GM19025 (cell line): ENCODE results near the gene SPSB4.

Experiments
- ATAC-seq: cut with Tn5 transposase; IDR thresholded peaks from one replicate; pipeline ENCODE4 v1.9.1; 2021; ENCODE audit warnings: mild to moderate bottlenecking, low read depth, moderate library complexity; ENCODE audit not compliant: unreplicated experiment

Gene SPSB4

DNA sequence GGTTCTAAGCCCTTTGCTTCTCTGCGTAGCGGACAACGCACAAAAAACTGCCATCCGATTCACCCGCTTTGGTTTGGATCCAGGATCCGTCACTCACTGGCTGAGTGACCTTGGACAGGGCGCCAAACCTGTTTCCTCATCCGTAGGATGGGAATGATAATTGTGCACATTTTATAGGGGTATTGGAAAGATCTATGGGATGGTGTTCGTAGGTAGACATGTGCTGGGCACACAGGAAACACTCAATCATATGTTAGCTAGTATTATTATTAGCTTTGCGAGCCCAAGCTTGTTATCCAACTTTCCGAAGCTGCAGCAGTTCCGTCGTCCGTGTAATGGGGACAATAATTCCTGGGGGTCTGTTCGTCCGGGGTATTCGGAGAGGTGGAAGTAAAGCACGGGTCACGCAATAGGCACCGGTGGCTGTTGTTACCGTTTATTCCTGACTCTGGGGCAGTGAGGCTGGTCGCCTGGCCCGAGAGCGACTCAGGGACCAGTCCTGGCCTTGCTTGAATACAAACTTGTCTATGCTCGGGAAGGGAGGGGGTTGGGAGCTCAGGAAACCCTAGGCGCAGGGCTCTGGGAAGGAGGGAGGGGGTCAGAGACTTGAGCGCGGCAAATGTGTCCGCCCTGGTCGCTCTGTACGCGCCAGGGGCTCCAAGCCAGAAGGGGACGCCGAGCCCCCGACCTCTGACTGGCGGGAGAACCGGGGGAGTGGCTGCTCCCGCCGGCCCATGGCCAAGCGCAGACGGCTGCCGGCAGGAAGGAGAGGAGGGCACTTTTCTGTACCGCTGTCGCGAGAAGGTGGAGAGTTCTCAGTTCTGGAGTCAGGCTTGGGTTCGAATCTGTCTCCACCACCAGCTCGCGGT, 1.3 kb downstream of the SPSB4 start:
- ATAC-seq = no peak

DNA sequence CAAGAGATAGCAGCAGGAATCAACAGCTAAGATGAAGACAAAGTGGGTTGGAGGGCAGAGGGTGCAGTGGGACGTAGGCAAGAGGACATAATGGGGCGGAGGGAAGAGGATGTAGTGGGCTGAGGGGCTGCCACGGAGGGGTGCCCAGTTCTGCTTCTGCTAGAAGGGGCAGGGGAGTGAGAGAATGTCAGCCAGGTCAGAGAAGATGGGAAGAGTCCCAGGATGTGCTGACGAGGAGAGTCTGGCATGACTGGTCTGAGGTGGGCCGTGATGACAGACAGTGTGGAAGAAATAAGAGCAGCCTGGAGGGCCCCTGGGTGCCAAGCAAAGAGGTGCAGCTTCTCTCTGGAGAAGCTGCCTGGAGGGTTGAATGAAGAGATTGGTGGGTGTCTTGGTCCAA, 4.0 kb downstream of the SPSB4 start:
- no peak for ATAC-seq

DNA sequence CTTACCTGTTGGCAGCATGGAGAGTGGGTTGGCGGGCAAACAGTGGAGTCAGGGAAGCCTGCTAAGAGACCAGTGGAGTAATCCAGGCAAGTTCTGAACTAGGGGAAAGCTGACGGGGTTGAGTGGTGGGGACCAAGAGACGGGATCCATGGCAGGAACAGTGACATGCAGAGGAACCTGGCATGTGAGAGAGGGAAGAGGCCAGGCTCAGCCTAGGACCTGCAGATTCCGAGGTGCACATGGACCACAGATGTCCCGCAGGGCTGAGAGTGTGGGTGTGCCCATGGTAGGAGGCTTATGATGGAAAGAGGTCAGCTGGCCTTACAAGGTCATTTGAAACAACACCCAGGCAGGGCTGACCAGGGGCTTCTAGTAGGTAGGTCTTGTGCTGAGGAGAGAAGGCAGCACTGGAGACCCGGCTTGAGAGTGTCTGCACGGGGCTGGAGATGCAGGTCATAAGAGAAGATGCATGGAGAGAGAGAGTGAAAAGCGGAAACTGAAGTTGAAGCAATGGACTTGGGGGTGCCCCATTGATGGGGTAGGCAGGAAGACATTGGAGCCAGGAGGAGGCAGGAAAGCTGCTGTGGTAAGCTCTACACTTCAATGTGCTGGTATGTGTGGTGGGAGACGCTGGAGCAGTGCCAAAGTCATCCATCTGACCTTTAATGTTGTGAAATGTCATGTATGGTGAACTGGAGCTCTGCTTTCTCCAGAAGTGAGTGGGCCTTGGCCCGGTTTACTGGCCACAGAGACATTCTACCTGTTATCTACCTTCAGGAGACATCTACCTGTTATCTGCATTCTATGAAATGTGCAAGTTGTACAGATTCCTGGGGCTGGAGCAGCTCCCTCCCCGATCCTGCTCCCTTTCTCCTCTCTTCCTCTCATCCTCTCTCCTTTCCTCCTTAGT, 4.6 kb downstream of the SPSB4 start:
- no peak for ATAC-seq

DNA sequence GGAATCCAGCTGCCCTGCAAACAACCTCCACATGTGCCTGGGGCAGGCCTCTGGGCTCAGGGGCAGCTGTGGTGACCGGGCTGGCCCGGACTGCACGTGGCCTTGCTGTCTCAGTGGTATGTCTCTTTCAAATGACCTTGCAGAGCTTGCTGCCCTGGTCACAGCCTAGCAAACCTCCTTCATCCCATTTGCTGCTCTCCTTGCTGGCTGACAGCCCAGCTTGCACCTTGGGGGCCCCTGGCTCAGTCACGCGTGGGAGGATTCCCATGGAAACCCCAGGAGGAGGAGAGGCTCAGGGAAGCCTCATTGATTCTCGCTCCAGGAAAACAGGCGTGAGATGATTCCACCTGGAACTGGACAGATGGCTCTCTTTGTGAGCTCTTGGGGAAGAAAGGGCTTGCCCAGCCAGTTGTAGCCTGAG, 5.6 kb downstream of the SPSB4 start:
- ATAC-seq = no peak

DNA sequence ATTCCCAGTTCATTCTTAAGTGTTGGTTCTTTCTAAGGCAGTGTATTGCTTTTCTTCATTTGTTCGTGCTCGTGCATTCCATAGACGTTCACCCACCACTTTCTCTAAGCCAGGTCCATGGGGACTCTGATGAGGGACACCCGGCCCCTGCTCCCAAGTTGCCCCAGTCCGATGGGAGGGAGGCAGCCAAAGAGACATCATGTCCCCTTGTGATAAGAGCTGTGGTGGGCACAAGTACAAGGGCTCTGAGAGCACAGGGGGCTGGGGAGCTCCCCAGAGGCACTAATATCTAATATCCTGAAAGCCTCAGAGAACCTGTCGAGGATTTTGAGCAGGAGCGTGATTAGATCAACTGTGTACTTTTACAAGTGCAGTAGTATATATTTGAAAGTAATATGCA, 6.3 kb downstream of the SPSB4 start:
- ATAC-seq = no peak

DNA sequence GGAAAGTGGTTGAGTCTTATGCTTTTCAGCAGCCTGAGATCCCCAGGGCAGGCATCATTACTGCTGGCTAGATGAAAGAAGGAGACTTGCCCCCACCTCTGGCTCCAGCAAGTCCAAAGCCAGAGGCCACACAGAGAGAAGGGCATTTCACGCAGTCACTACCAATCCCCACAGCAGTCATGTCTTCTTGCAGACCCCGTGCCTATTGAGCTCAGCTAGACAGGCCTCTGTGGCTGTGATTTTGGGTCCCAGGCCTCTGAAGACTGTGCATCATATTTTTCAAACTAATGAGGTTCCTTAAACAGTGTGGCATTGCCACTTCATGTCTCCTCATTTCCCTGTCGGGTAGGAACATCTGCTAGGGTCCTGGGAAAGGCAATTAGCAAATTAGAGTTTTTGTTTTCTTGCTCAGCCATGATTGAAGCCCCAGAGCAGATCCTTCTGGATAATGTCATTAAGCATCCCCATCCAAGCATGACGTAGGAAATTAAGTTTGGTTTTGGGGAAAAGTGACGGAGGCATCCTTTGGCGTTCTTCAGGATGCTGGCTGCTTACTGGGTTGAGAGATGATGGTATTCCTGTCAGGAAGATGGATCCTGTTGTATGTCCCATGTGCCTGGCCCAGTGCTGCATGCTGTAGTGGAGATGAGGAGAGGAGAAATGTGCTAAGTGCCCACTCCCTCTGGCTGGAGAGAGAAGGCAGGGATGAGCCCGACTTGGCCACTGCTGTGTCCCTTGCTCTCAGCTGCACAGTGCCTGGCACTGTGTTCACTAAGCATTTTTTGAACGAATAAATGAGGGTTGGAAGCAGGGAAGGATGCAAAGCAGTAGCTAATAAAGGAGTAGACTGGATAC, 7.0 kb downstream of the SPSB4 start:
- ATAC-seq = no peak

DNA sequence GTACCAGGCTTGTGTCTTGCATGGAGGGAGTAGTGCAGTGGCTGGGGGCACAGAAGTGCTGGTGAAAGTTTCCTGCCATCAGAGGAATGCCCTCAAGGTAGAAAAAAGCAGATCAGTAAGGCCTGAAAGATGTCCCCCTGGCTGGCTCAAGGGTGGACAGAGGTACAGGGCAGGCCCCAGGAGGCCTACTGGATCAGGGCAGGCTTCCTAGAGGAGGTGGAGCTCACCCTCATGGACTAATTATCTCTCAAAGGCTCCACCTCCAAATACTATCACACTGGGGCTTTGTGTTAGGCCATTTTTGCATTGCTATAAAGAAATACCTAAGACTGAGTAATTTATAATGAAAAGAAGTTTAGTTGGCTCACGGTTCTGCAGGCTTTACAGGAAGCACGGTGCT, 7.8 kb downstream of the SPSB4 start:
- no peak for ATAC-seq

DNA sequence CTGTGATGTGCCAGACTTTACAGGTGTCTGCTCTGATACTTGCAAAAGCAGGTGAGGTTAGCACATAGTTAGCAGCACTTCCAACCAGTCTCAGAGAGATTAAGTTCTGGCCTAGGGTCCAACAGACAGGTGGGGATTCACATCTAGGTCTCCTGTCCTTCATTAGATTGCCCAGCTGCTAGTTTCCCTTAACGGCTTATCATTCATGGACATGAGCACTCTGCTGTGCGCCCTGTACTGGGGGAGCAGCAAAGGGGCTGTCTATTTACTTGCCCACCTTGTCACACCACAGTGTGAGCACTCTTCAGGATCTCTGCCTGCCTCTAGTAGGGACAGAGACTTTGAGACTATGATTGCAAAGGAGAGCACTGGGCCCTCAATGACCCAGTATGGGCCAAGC, 8.7 kb downstream of the SPSB4 start:
- no peak for ATAC-seq

DNA sequence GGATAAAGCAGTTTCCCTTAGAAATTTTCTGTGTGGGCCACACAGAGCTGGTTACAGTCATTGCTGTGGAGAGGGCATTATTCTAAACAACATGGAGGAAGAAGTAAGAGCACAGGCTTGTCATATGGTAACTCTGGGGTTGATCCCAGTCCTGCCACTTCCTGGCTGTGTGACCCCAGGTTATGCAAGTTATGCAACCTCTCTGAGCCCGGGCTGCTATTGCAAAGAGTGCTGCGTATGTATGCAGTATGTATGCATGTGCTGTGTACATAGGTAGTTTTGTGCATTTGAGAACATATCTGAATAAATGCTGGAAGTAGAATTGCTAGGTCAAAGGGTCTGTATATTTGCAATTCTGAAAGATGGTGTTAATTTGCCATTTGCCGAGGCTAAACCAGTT, 9.2 kb downstream of the SPSB4 start:
- no peak for ATAC-seq

DNA sequence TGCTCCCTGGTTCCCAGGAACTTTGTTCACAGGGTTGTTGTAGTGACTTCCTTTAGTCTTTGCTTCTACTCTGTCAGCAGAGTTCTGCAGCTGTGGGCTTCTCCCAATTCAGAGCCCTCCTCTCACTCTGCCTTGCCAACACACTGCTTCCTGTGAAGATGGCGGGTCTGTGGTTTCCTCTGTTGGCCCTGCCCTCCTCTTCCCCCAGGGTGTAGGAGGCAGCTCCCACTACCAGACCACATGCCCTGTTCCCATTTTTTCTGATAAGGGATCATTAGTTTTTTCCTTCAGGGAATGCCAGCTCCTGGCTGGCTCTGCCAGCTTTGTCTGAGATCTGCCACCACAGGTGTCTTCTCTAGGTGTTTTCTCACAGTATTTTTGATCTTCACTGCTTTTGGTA, 12.7 kb downstream of the SPSB4 start:
- ATAC-seq = no peak

DNA sequence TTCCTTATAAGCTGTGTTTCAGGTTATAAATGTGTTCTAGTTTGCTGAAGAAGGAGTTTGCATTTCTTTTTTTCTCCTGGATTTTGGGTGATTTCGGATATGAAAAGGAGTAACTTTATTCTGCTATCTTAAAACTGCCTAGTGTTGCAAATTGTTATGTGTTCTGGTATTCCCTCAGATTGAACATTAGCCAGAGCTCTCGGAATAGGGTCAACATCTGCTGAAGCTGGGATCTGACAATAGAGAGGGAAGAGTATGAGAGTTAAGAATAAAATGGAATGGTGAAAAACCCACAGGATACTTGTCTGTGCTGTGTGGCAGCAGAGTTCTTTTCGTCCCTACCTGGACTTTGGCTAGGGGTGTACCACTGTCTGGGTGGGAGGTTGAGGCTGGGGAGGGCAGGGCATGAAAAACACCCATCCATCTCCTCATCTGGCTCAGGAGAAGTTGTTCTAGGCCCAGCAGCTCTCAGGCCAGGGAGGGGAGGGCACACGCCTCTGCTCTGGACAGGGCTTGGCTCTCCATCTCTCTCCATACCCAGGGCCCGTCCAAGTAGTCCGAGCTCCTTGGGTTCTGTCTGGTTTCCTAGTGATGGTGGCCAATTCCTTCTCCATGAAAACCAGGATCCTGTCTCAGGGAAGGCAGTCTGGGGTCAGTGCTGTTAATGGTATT, 13.2 kb downstream of the SPSB4 start:
- no peak for ATAC-seq

DNA sequence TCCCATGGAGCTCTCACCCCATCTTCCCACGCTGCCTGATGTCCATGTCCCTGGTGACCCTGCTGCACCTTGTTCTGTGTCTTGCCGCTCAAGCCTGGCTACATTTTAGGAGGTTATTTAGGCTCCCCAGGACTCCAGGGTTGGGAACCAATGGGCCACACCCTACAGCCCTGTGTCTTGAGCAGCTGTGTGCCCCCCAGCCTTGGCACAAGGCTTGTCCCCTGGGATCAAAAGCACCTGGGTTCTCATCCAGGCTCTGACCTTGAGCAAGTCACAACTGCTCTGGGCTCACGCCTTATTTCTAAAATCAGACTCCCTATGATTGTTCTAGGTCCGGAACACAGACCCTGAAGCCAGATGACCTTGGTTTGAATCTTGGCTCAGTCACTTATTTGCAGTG, 14.1 kb downstream of the SPSB4 start:
- ATAC-seq = no peak

DNA sequence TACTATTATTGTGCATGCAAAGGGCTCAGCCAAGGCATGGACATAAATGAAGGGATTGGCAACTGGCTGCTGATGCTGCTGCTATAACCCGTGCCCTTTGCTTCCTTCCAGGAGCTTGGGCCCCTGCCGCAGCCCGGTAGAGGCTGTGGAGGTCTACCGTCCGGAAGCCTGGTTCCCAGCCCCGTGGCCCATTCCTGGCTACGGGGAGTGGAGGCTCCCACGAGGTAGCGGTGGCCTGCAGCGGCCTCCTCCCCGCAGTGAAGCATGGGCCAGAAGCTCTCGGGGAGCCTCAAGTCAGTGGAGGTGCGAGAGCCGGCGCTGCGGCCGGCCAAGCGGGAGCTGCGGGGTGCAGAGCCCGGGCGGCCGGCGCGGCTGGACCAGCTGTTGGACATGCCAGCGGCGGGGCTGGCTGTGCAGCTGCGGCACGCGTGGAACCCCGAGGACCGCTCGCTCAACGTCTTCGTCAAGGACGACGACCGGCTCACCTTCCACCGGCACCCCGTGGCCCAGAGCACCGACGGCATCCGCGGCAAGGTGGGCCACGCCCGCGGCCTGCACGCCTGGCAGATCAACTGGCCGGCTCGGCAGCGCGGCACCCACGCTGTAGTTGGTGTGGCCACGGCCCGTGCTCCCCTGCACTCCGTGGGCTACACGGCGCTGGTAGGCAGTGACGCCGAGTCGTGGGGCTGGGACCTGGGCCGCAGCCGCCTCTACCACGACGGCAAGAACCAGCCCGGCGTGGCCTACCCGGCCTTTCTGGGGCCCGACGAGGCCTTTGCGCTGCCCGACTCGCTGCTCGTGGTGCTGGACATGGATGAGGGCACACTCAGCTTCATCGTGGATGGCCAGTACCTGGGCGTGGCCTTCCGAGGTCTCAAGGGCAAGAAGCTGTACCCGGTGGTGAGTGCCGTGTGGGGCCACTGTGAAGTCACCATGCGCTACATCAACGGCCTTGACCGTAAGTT, 15.0 kb downstream of the SPSB4 start:
- ATAC-seq = no peak

DNA sequence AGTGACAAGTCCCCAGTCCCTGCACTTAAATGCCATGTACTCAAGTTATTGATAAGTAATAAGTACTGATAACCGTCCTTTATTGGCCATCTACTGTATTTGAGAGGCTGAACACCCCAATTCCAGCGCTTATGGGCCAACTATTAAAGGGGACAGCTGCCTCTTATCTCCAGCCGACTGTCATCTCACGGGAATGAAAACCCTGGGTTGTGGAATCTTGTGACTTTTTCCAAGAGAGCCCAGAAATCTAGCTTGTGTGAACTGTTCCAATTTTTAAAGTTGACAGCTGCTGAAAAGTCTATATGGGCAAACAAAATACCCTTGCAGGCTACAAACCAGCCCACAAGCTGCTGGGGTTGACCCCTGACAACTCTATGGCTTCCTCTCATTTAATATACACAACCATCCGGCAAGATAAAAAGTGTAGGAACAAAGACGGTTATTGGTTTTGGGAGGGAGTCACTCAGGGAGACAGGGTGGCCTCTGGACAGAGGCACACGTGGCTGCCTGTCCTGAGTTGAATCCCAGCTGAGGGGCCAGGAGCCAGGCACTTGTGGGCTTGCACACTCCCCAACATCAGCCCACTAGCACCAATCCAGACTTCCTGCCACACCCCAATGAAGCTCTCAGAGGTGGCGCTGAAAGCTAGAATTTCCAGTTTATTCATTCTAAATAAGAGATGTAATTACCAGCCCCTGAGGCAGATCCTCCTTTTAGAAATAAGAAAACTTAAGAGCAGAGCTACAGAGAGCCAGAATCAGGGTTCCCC, 16.2 kb downstream of the SPSB4 start:
- no peak for ATAC-seq

DNA sequence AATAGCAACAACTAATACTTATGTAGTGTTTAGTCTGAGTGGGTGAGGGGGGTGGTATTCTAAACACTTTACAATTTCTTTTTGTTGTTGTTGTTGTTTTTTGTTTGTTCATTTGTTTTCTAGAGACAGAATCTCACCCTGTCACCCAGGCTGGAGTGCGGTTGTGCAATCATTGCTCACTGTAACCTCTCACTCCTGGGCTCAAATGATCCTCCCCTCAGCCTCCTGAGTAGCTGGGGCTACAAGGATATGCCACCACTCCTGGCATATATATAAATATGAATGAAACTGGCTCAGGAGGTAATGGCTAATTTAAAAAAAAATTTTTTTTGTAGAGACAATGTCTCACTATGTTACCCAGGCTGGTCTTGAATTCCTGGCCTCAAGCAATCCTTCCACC, 19.1 kb downstream of the SPSB4 start:
- ATAC-seq = no peak

DNA sequence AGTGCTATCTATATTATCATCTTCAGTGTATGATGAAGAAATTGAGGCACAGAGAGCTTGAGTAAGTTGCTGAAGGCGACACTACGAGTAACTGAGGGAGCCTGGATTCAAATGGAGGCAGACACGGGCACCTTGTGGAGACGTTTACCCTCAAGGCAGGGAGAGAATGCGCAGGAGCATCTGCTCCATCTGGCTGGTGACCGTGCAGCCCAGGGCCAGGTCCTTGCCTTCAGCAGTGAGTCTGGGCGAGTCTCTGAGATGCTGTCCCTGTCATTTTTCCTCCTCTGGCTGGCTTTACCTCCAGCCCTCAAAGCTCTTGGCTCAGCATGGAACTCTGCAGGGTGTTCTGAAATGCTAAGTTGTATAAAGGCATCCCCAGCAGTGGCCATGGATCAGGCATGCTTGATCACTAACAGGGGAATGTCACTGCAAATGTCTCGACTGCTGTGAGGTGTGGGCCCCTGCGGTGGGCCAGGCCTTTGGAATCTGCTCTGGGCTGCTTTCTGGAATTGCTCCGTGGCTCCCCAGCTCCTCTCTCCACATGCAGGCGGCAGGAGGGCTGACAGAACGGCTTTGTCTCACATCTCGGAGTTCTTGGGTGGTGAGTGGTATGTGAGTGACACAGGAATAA, 19.7 kb downstream of the SPSB4 start:
- ATAC-seq = no peak

DNA sequence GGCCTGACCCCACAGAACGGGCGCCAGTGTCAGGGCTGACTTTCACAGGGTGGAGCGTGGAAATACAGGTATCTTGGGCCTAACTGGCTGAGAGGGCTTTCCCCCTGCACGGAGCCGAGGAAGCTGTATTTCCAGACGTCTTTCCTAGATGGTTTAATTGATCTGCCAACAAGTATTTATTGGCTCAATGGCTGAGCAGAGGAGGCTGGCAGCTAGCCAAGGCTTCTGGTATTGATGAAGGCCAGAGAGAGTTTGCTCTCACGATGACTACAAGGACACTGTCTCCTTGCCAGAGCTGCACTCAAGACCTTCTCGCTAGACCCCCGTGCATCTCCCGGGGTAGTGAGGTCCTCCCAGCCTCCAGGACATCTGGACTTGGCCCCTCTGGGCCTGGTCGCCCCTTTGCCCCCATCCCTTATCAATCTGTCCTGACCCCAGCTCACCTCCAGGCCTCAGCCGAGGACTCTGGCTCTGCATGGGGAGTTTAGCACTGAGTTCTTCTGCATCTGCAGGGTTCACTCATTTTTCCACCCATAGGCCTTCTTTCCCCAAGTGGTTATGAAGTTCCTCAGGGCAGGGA, 20.6 kb downstream of the SPSB4 start:
- ATAC-seq = no peak

DNA sequence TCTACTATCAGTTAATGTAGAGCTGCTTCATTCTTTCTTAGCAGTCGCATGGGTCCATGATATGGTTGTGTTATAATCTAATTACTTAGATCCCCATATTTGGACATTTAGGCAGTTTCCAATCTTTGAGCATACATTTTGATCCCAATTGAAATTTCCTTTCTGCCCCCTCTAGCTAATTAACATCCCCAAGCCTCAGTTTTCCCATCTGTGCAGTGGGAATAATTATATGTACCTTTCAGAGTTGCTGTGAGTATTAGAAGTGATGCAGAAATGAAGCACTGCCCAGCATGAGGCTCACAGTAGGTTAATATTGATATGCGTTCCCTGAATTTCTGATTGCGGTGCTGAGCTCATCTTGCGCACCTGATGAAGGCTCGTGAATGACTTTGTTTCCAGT, 21.8 kb downstream of the SPSB4 start:
- no peak for ATAC-seq
